GM12801 (cell line): ENCODE data around the gene EIF3I.

Source experiments
- CTCF ChIP-seq: IDR thresholded peaks from one replicate; pipeline ENCODE4 v1.5.1; 2011; ENCODE audit warnings: control low read depth; ENCODE audit not compliant: insufficient read length; ENCODE audit errors: extremely low read depth

Gene EIF3I

DNA sequence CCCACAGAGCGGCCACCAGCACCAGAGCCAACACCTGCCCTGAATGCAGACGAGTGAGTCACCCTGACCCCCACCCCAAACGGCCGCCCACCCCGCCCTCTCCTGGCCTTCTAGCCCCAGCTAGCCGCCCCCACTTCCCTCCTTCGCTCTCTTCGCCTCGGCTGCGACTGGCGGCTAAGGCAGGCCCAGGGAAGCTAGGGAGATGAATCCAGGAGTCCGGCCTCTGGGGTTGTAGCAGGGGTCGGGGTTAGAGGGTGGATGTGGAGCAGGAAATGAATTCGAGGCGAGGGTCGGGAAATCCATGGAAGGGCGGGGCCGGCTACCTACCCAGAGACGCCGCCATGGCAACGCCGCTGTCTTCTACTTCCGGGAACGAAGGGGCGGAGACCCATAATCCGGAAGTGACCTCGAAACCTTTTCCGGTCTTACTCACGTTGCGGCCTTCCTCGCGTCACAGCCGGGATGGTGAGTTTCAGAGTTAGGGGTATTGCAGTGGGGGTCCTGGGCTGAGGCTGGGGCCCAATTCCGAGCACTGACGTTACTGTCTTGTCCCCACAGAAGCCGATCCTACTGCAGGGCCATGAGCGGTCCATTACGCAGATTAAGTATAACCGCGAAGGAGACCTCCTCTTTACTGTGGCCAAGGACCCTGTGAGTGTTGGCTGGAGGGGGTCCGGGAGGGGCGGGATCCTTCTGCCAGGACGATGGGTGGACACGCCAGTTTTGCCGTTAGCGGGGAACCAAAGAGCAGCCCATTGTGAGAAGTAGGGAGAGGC, at the start of gene EIF3I, which contains the start of gene TMEM234:
EIF3I (plus strand) TSS at position 428 of the 776 bp plus-strand sequence; CDS start at position 463, 35 bp downstream.
TMEM234 (minus strand) TSS at position 374 of the 776 bp plus-strand sequence; CDS start at position 343, 31 bp downstream.
- no peak for TF ChIP-seq CTCF

DNA sequence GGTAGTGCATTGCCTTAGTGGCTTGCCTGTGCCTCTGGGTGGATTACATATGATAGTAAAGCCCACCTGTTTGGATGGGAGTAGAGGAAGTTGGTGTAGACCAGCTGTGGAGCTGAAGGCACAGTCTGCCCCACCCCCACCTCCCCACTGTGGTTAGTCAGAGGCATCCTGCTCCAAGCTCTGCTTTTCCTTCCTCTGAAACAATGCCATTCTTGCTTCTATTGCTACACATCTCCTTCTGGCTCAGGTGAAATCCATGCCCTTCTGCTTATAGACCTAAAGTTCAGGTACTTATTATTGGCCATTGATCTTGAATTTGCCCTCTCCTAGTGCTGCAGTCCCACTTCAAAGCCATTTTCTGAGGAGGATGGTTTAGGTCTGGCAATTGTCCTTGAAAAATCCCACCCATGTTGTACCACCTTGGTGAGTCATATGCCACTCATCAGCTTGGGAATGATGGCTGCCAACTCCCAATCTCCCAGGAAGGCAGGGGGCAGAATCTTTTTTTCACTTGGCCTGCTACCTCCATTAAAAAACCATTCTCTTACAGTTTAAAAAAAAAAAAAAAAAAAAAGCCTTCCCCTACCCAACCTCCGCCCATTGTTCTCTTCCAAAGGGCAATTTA, 49.5 kb upstream of the EIF3I start:
- no peak for TF ChIP-seq CTCF

GRCh38 chr1:32178380-32179192, 43.6 kb upstream of the EIF3I start:
- TF ChIP-seq CTCF: no peak

DNA sequence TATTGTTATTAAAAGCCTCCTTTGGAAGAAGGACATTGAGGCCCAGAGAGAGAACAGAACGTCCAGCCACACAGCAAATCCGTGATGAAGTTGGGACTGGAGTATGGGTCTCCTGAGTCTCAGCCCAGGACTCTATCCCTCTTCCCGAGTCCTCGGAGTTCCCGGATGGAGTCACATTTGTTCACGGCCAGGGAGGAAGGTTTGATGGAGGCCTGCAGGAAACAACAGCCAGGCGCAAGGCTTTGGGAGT, 43.1 kb upstream of the EIF3I start:
- no peak for TF ChIP-seq CTCF

DNA sequence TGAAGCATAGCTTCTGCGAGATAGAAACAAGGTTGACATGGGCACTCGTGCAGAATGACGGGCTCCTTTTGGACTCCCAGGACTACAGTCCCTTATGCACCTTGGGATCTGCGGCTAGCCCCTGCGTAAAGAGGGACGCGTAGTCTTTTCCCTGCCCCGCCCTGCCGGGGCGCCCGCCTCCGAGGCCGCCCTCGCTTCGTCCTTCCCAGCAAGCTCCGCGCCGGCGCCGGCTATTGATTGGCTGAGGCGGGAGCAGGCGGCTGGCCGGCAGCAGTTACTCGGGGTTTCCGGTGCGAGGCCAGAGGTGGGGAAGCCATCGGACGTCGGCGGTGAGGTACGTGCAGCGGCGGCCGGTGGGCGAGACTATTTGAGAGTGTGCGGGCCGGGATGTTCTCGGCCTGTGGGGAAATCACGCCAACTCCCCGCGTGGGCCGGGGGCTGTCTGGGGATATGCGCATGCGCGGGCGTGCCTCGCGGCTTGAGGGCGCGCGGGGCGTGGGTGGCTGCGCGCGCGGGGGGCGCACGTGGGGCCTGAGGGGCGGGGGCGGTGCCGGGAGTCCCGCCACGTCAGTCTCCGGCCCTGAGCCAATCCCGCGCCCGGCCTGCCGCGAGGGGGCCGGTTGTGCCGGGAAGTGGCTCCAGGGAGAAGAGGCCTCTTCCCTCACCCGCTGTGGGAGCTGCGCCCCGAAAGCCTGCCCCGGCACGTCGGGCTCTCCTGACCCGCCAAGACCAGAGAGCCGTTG, 42.6 kb upstream of the EIF3I start, which contains the start of gene TXLNA:
TXLNA (plus strand) TSS at position 233 of the 743 bp plus-strand sequence. CDS start 671 bp downstream, outside the sequence.
- TF ChIP-seq CTCF: no peak

GRCh38 chr1:32180186-32181060, 41.8 kb upstream of the EIF3I start:
- no peak for TF ChIP-seq CTCF
